GM23248 (cell line): ENCODE data around the gene LIMA1.

Source experiments
- EZH2 ChIP-seq: fragments of 200-600 bp; sonication (generic); IDR thresholded peaks from 2 replicates; pipeline ENCODE4 v1.6.1; 2018; ENCODE audit warnings: antibody characterized with exemption, mild to moderate bottlenecking; ENCODE audit not compliant: insufficient read depth, poor library complexity, severe bottlenecking
- EZH2phosphoT487 ChIP-seq: fragments of 200-600 bp; sonication (generic); IDR thresholded peaks from 2 replicates; pipeline ENCODE4 v1.6.1; 2018; ENCODE audit warnings: antibody characterized with exemption, moderate library complexity, mild to moderate bottlenecking, low read depth; ENCODE audit not compliant: insufficient read depth

DNA sequence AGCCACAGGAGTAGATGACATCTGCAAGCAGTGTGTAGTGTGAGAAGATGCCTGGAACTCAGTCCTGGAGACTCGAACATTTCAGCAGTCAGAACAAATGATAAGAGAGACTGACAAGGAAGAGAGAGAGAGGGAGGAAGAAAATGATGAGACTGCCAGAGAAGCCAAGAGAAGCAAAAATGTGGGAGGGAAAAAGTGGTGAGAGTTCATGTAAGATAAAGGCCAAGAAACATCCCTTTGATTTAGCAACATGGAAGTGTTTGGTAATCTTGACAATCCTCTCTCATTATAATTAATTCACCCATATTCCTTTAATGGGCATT, 42.6 kb downstream of the LIMA1 start:
- no peak for TF ChIP-seq EZH2phosphoT487
- TF ChIP-seq EZH2, result no peak
